Adipocyte (in vitro differentiated cells): ENCODE measurements around the gene MRM2.

Experiments
- DNase-seq: peaks from one replicate; pipeline ENCODE4 v3.0.0-alpha.2; 2015; ENCODE audit warnings: low read depth
- H3K27me3 ChIP-seq: replicated peaks from 2 replicates; pipeline ENCODE4 v1.7.0; 2013; ENCODE audit warnings: mild to moderate bottlenecking, low read length, moderate library complexity; ENCODE audit not compliant: control insufficient read depth, insufficient read depth
- H3K36me3 ChIP-seq: 2 replicates; pipeline ENCODE4 v1.7.0; 2013; ENCODE audit warnings: low read length, mild to moderate bottlenecking, moderate library complexity; ENCODE audit not compliant: control insufficient read depth, insufficient read depth, severe bottlenecking
- H3K4me1 ChIP-seq: 2 replicates; pipeline ENCODE4 v1.7.0; 2013; ENCODE audit warnings: mild to moderate bottlenecking, low read length, moderate library complexity; ENCODE audit not compliant: control insufficient read depth, insufficient read depth
- H3K4me3 ChIP-seq: 2 replicates; pipeline ENCODE4 v1.7.0; 2013; ENCODE audit warnings: mild to moderate bottlenecking, low read length, moderate library complexity
- H3K9ac ChIP-seq: 2 replicates; pipeline ENCODE4 v1.7.0; 2013; ENCODE audit warnings: mild to moderate bottlenecking, low read length, moderate library complexity
- H3K9me3 ChIP-seq: 2 replicates; pipeline ENCODE4 v1.7.0; 2013; ENCODE audit warnings: mild to moderate bottlenecking, low read length, moderate library complexity; ENCODE audit not compliant: control insufficient read depth

MRM2 gene

GRCh38 chr7:2201128-2201527, 40.9 kb downstream of the MRM2 start:
- no peaks in the 10 kb centered on the region for H3K4me1 ChIP-seq
- no peaks in the 10 kb centered on the region for H3K27me3 ChIP-seq
- H3K9ac ChIP-seq = no peak overlapping the region
- H3K9me3 ChIP-seq = no peaks in the 10 kb centered on the region
- DNase-seq = no peak
- peaks cover 8% of the 10 kb centered on the region for H3K36me3 ChIP-seq
- no peak overlapping the region for H3K4me3 ChIP-seq

- no peaks in the 10 kb centered on the region for H3K9me3 ChIP-seq
- H3K36me3 ChIP-seq = peaks cover 13% of the 10 kb centered on the region
- DNase-seq = no peak
- no peak overlapping the region for H3K4me3 ChIP-seq
- no peak overlapping the region for H3K9ac ChIP-seq
- H3K4me1 ChIP-seq = no peaks in the 10 kb centered on the region
- H3K27me3 ChIP-seq = no peaks in the 10 kb centered on the region
Observed at GRCh38 chr7:2200584-2200980, 41.4 kb downstream of the MRM2 start.

DNA sequence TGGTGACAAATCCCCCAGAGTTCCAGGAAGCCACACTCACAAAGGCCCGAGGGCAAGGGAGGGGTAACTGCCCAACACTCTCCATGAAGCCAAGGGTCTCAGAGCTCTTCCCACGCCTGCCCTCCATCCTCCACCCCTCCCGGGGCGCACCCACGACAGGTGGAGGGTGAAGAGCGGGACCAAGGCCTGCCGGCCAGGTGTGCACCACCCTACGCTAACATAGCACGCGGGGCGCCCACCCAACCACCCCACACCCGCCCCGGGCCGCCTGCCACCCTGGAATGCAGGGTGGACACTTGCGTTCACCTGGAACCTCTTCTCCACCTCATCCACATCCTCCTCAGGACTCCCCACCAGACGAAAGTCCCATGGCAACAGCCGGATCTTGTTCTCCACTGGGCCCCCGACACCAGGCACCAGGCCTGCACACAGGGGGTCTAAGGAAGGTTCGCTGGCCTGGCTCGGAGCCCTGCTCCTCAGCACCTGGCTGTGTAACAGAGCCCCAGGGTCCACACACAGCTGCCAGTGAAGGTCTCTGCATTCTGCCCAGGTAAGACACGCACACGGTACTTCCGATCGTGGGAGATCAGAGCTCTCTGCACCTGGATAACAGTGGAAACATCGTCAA, 41.9 kb downstream of the MRM2 start:
- Histone ChIP-seq H3K9ac (no peak overlapping the region), H3K9me3 (peaks cover 5% of the 10 kb centered on the region), H3K36me3 (peaks cover 16% of the 10 kb centered on the region), H3K4me1 (no peaks in the 10 kb centered on the region), H3K4me3 (no peak overlapping the region), H3K27me3 (no peaks in the 10 kb centered on the region)
- no peak for DNase-seq

- H3K36me3 ChIP-seq = peaks cover 16% of the 10 kb centered on the region
- H3K27me3 ChIP-seq = no peaks in the 10 kb centered on the region
- no peak for DNase-seq
- H3K9ac ChIP-seq = no peak overlapping the region
- peaks cover 5% of the 10 kb centered on the region for H3K9me3 ChIP-seq
- no peak overlapping the region for H3K4me3 ChIP-seq
- H3K4me1 ChIP-seq = no peaks in the 10 kb centered on the region
Observed at GRCh38 chr7:2199528-2199927, 42.5 kb downstream of the MRM2 start.

DNA sequence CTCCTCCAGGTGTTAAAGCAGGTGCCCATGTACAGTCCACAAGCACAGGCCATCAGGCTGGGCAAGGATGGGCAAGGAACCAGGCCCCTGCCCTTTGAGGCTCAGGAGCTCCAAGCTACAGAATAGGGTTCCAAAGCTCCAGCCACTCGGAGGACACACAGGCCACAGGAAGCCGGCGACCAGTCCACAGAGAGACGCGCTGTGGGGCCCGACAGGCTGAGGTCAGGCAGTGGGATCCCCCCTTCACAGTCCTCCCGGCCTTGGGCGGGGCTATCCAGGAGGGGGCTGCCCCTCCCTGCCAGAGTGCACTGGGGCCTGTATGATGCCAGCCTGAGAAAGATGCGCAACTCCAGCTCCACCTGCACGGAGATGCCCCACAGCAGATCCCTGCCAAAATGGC, 43.2 kb downstream of the MRM2 start:
- H3K4me3 ChIP-seq = no peak overlapping the region
- no peaks in the 10 kb centered on the region for H3K4me1 ChIP-seq
- peaks cover 5% of the 10 kb centered on the region for H3K9me3 ChIP-seq
- H3K27me3 ChIP-seq = no peaks in the 10 kb centered on the region
- DNase-seq = no peak
- peaks cover 16% of the 10 kb centered on the region for H3K36me3 ChIP-seq
- H3K9ac ChIP-seq = no peak overlapping the region

DNA sequence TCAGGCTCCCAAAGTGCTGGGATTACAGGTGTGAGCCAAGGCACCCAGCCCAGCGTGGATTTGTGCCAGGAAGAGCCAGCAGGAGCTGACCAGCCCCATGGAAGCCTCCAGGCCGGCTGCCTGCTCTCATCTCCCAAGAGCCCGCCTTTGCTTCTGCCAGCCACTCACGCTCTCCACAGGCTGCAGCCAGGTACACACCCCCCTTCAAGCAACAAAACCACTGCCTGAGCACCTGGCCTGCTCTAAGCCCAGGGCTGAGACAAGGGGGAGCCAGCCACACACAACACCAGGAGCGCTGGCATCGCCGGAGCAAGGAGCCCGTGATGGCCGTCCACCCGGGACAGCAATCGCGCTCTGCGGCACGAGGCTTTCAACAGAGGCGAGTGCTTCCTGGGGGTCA, 43.8 kb downstream of the MRM2 start:
- H3K36me3 ChIP-seq = peaks cover 16% of the 10 kb centered on the region
- H3K4me1 ChIP-seq = no peaks in the 10 kb centered on the region
- DNase-seq = no peak

GRCh38 chr7:2197436-2198155, 44.4 kb downstream of the MRM2 start:
- H3K36me3 ChIP-seq = peaks cover 19% of the 10 kb centered on the region
- no peaks in the 10 kb centered on the region for H3K4me1 ChIP-seq

More for the DNA sequence above, 43.8 kb downstream of the MRM2 start:
- Histone ChIP-seq H3K9me3 (peaks cover 5% of the 10 kb centered on the region), H3K27me3 (no peaks in the 10 kb centered on the region), H3K9ac (no peak overlapping the region), H3K4me3 (no peak overlapping the region)

DNA sequence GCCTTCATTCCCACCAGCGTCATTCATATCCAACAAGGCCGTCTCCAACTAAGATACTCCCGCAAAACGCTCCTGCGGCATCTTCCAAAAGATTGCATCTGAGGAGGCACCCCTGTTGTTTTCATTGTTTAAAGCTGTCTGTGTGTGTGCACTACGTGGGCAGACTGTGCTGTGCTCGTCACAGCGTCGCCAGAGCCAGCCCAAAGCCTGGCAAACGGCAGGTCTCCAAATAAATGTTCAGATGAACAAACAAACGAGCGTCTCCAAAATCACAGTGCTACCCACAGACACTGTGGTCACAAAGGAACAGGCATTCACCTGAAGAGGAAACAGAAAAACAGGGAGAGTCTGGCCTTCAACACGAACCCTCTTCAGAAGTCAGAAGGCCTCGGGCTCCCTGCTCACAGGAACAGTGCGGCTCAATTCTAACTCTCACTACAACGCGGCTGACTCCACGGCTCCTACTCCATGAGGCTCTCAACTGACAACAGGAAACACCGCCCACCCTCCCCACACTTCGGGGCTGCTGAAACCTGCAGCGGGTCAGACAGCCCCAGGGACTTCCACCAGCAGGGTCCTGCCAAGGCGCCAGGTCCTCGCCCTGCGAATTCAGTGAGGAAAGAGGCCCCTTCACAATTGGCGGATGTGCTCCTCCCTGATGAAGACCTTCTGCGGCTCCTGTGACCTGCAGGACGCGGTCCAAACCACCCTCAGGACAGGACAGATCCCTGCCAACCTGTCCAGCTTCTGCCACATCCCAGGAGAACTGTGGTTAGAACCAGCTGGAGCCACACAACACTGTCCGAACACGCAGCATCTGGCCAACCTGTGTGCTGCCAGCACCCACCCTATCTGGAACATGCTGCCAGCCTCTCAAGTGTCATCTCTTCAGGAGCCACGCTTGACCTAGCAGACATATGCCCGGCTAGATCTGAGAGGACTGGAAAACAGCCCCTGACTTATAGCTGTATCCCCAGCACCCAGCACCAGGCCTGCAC, 45.3 kb downstream of the MRM2 start:
- Histone ChIP-seq H3K4me1 (no peaks in the 10 kb centered on the region), H3K36me3 (peaks cover 19% of the 10 kb centered on the region), H3K4me3 (no peak overlapping the region), H3K9ac (no peak overlapping the region), H3K27me3 (no peaks in the 10 kb centered on the region), H3K9me3 (peaks cover 5% of the 10 kb centered on the region)
- DNase-seq = no peak

More at GRCh38 chr7:2197436-2198155, 44.4 kb downstream of the MRM2 start:
- no peak for DNase-seq
- H3K9ac ChIP-seq = no peak overlapping the region
- H3K27me3 ChIP-seq = no peaks in the 10 kb centered on the region
- peaks cover 5% of the 10 kb centered on the region for H3K9me3 ChIP-seq
- no peak overlapping the region for H3K4me3 ChIP-seq

DNA sequence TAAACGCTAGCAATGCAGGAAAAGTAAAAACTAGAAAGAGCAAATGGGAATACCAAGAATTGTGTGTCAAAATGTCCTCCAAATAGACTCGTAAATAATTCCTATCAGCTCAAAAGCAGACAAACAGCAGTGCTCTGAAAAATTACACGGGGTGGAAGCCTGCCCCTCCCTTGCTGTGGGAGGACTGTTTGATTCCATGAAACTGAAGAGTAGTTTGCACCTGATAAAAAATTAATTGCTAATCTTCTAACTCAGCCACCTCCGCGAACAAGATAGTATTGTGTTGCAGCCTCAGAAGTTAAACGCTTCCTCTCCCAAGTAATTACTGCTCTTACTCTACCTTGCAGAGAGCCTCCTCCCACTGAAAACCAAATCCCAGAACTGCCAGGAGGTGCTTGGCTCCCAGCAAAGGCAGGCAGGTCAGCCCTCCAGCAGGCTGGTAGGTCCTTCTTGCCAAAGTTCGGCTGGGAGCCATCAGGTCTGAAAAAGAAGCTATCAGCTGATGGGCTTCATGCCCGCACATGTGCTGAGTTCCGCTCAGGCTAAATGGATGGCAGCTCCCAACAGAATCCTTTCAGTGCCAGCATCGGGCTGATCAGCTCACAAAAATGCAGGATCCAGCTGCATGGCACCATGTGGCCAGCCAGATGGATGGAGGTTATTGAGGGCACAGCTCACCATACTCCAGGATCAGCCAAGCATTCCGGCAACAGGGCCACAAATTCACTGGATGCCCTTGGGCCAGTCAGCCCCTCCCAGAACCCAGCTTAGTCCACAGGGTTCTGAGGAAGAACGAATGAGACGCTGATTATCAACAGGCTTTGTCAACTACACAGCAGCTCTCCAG, 46.4 kb downstream of the MRM2 start:
- peaks cover 19% of the 10 kb centered on the region for H3K36me3 ChIP-seq
- no peaks in the 10 kb centered on the region for H3K4me1 ChIP-seq
- no peak for DNase-seq
- H3K9me3 ChIP-seq = peaks cover 5% of the 10 kb centered on the region
- H3K27me3 ChIP-seq = no peaks in the 10 kb centered on the region
- H3K9ac ChIP-seq = no peak overlapping the region
- no peak overlapping the region for H3K4me3 ChIP-seq

DNA sequence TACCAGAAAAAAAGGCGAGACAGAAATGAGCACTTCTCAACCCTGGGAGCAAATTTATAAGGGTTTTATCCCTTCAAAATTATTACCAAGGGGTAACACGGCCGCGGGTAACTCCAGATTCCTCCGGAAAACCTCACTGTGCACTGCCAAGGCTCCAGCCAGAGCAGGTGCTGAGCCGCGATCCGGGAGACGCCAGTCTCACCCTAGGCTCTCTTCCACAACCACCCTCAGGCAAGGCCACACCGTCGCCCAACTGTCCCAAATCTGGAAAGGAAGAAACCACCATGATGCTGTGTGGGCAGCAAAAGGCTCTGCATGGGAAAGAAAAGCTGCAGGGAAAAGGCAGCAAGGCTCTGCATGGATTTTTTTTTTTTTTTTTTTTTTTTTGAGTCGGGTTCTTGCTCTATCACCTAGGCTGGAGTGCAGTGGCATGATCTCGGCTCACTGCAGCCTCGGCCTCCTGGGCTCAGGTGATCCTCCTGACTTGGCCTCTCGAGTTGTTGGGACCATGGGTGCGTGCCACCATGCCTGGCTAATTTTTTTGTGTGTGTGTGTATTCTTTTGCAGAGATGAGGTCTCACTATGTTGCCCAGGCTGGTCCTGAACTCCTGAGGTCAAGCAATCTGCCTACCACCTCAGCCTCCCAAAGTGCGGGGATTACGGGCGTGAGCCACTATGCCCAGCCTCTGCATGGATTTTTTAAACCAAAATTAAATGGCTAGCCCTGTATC, 48.3 kb downstream of the MRM2 start:
- H3K4me3 ChIP-seq = no peak overlapping the region
- peaks cover 17% of the 10 kb centered on the region for H3K36me3 ChIP-seq
- DNase-seq = no peak
- no peak overlapping the region for H3K9ac ChIP-seq
- no peaks in the 10 kb centered on the region for H3K4me1 ChIP-seq
- peaks cover 9% of the 10 kb centered on the region for H3K9me3 ChIP-seq
- no peaks in the 10 kb centered on the region for H3K27me3 ChIP-seq
